GM18868 (cell line): ENCODE measurements around the gene ALOX5AP.
A peak's percentile ranks its signal among the peaks of the same experiment; 100 is the strongest.

ENCODE experiments used
- ATAC-seq: cut with Tn5 transposase; IDR thresholded peaks from one replicate; pipeline ENCODE4 v1.9.1; 2021; ENCODE audit warnings: mild to moderate bottlenecking, moderate library complexity; ENCODE audit not compliant: unreplicated experiment

ALOX5AP gene

GRCh38 chr13:30796132-30796572 is 60.8 kb downstream of the ALOX5AP start:
- peak; percentile 57 for ATAC-seq

- ATAC-seq: peak; percentile 61
Measured at GRCh38 chr13:30796631-30797601, 61.6 kb downstream of the ALOX5AP start.

GRCh38 chr13:30797847-30798535 is 62.6 kb downstream of the ALOX5AP start:
- no peak for ATAC-seq

- no peak for ATAC-seq
Measured at GRCh38 chr13:30798776-30799355, 63.5 kb downstream of the ALOX5AP start.

GRCh38 chr13:30799356-30799824 is 64.0 kb downstream of the ALOX5AP start:
- no peak for ATAC-seq

- no peak for ATAC-seq
Measured at GRCh38 chr13:30800107-30800506, 64.8 kb downstream of the ALOX5AP start.

GRCh38 chr13:30802501-30802900 is 67.2 kb downstream of the ALOX5AP start:
- peak; percentile 7 for ATAC-seq

- ATAC-seq: peak; percentile 94
Measured at GRCh38 chr13:30802953-30803478, 67.7 kb downstream of the ALOX5AP start.

GRCh38 chr13:30803749-30804148 is 68.4 kb downstream of the ALOX5AP start:
- ATAC-seq: no peak

- no peak for ATAC-seq
Measured at GRCh38 chr13:30804474-30804873, 69.1 kb downstream of the ALOX5AP start.

- ATAC-seq: no peak
Measured at GRCh38 chr13:30805132-30805537, 69.8 kb downstream of the ALOX5AP start.

GRCh38 chr13:30805603-30806011 is 70.3 kb downstream of the ALOX5AP start:
- ATAC-seq: no peak

GRCh38 chr13:30806784-30807183 is 71.4 kb downstream of the ALOX5AP start:
- no peak for ATAC-seq

GRCh38 chr13:30807392-30807791 is 72.0 kb downstream of the ALOX5AP start:
- no peak for ATAC-seq

- ATAC-seq: no peak
Measured at GRCh38 chr13:30808600-30808999, 73.3 kb downstream of the ALOX5AP start.

GRCh38 chr13:30809787-30810186 is 74.4 kb downstream of the ALOX5AP start:
- ATAC-seq: no peak

- no peak for ATAC-seq
Measured at GRCh38 chr13:30810261-30810701, 74.9 kb downstream of the ALOX5AP start.

GRCh38 chr13:30810801-30811200 is 75.5 kb downstream of the ALOX5AP start:
- ATAC-seq: no peak
